HG03442 (cell line): ENCODE data around the gene KRTAP2-2.
"Not testable (repeated sequence)": the region's sequence is repeated elsewhere in the genome, so short reads cannot be mapped to it uniquely, and the experiment has no call there.

Experiments
- ATAC-seq: cut with Tn5 transposase; IDR thresholded peaks from one replicate; pipeline ENCODE4 v1.9.1; 2021; ENCODE audit warnings: mild to moderate bottlenecking, moderate library complexity; ENCODE audit not compliant: unreplicated experiment

Gene KRTAP2-2

GRCh38 chr17:41065016-41065689 is 10.1 kb upstream of the KRTAP2-2 start:
- ATAC-seq: not testable (repeated sequence)

GRCh38 chr17:41064301-41064700 is 9.3 kb upstream of the KRTAP2-2 start:
- no peak for ATAC-seq

- ATAC-seq: no peak
These were observed 8.4 kb upstream of the KRTAP2-2 start for GRCh38 chr17:41063449-41063848.

- ATAC-seq: no peak
These were observed 6.9 kb upstream of the KRTAP2-2 start for GRCh38 chr17:41061964-41062363.

GRCh38 chr17:41060052-41060604 is 5.1 kb upstream of the KRTAP2-2 start, which contains the start of gene KRTAP2-3:
Gene KRTAP2-3 (minus strand): TSS chr17:41060114. CDS start chr17:41060050, 64 bp downstream.
- no peak for ATAC-seq

GRCh38 chr17:41059276-41060051 is 4.4 kb upstream of the KRTAP2-2 start:
- ATAC-seq: not testable (repeated sequence)

- ATAC-seq: no peak
These were observed 3.7 kb upstream of the KRTAP2-2 start for GRCh38 chr17:41058741-41059140.

- ATAC-seq: no peak
These were observed 2.5 kb upstream of the KRTAP2-2 start for GRCh38 chr17:41057547-41057946.

GRCh38 chr17:41054556-41054955 is 474 bp downstream of the KRTAP2-2 start:
- not testable (repeated sequence) for ATAC-seq

GRCh38 chr17:41054025-41054424 is 1.0 kb downstream of the KRTAP2-2 start:
- no peak for ATAC-seq

GRCh38 chr17:41052566-41052965 is 2.5 kb downstream of the KRTAP2-2 start:
- no peak for ATAC-seq

- ATAC-seq: no peak
These were observed 5.9 kb downstream of the KRTAP2-2 start for GRCh38 chr17:41049110-41049509.

- ATAC-seq: no peak
These were observed 6.6 kb downstream of the KRTAP2-2 start for GRCh38 chr17:41048441-41048840.

GRCh38 chr17:41046735-41047465 is 8.1 kb downstream of the KRTAP2-2 start, which contains the start of gene KRTAP2-1:
Gene KRTAP2-1 (minus strand): TSS chr17:41047316. CDS start chr17:41047267, 49 bp downstream.
- ATAC-seq: not testable (repeated sequence)

- ATAC-seq: no peak
These were observed 12.1 kb downstream of the KRTAP2-2 start for GRCh38 chr17:41042953-41043352.

- ATAC-seq: not testable (repeated sequence)
These were observed 14.1 kb downstream of the KRTAP2-2 start, which contains the start of gene KRTAP1-1 for GRCh38 chr17:41040783-41041571. Gene KRTAP1-1 (minus strand): TSS chr17:41041450. CDS start chr17:41041397, 53 bp downstream.

- no peak for ATAC-seq
These were observed 17.1 kb downstream of the KRTAP2-2 start for GRCh38 chr17:41037853-41038350.

GRCh38 chr17:41034346-41034935 is 20.6 kb downstream of the KRTAP2-2 start, which contains the start of gene KRTAP1-3:
Gene KRTAP1-3 (minus strand): TSS chr17:41034874. CDS start chr17:41034821, 53 bp downstream.
- not testable (repeated sequence) for ATAC-seq

GRCh38 chr17:41029633-41030245 is 25.3 kb downstream of the KRTAP2-2 start, which contains the start of gene KRTAP1-4:
Gene KRTAP1-4 (minus strand): TSS chr17:41030195. CDS start chr17:41030078, 117 bp downstream.
- ATAC-seq: no peak
